IMR-90 (cell line): Measurements from ENCODE around the gene NPAS3. TPM values are rescaled to one million over a fixed set of nuclear protein-coding genes. Genes with fewer than 3 reads are reported as not detected.

Experiments used
- ATAC-seq: fragments of 200-7000 bp; cut with Tn5 transposase; 2 replicates; pipeline ENCODE4 v1.9.1; 2020; ENCODE audit warnings: low read depth, mild to moderate bottlenecking, moderate library complexity
- BruUV-seq: library from RNA; stranded (reverse); fragments of 400-500 nt; replicated peaks from 2 replicates; lab custom pipeline; 2021; lab: Mats Ljungman, UMichigan
- CTCF ChIA-PET: fragments of 300-600 bp; formaldehyde crosslinking; extraction: SDS; loops from one replicate; lab custom pipeline; 2021; ENCODE audit warnings: antibody characterized with exemption; lab: Yijun Ruan, JAX
- POLR2A ChIA-PET: fragments of 300-600 bp; sonication (Branson Sonifier 250); formaldehyde crosslinking; loops from one replicate; lab custom pipeline; 2022; ENCODE audit warnings: antibody characterized with exemption; ENCODE audit not compliant: unreplicated experiment; lab: Charles Lee
- DNase-seq: peaks from one replicate; pipeline ENCODE4 v3.0.0; 2013
- H2AFZ ChIP-seq: replicated peaks from 2 replicates; pipeline ENCODE3; 2013; ENCODE audit warnings: low read length, mild to moderate bottlenecking; ENCODE audit not compliant: poor library complexity
- H2AK5ac ChIP-seq: 2 replicates; pipeline ENCODE4 v1.6.1; 2013; ENCODE audit warnings: low read depth, low read length, inconsistent platforms
- H2AK9ac ChIP-seq: replicated peaks from 2 replicates; pipeline ENCODE3; 2013; ENCODE audit warnings: mild to moderate bottlenecking, low read depth, low read length, moderate library complexity; ENCODE audit not compliant: poor library complexity
- H2BK120ac ChIP-seq: 2 replicates; pipeline ENCODE4 v1.6.1; 2013; ENCODE audit warnings: low read depth, low read length, inconsistent platforms
- H2BK15ac ChIP-seq: 3 replicates; pipeline ENCODE4 v1.6.1; 2013; ENCODE audit warnings: low read depth, low read length, inconsistent platforms
- H2BK20ac ChIP-seq: 2 replicates; pipeline ENCODE4 v1.6.1; 2013; ENCODE audit warnings: low read depth, mild to moderate bottlenecking, inconsistent platforms, low read length, moderate library complexity
- H2BK5ac ChIP-seq: 2 replicates; pipeline ENCODE4 v1.6.1; 2013; ENCODE audit warnings: mild to moderate bottlenecking, low read depth, low read length, inconsistent platforms; ENCODE audit not compliant: poor library complexity, severe bottlenecking
- H3K14ac ChIP-seq: replicated peaks from 2 replicates; pipeline ENCODE4 v1.6.1; 2013; ENCODE audit warnings: low read depth, low read length, inconsistent platforms
- H3K18ac ChIP-seq: 2 replicates; pipeline ENCODE4 v1.6.1; 2013; ENCODE audit warnings: low read depth, low read length, control low read depth
- H3K23ac ChIP-seq: 2 replicates; pipeline ENCODE4 v1.6.1; 2013; ENCODE audit warnings: low read depth, low read length, inconsistent platforms
- H3K27ac ChIP-seq: 2 replicates; pipeline ENCODE4 v1.5.1; 2013; ENCODE audit warnings: mild to moderate bottlenecking, control low read depth, low read length; ENCODE audit not compliant: insufficient read depth
- H3K27me3 ChIP-seq: 2 replicates; pipeline ENCODE4 v1.6.1; 2013; ENCODE audit warnings: low read length; ENCODE audit not compliant: control insufficient read depth, insufficient read depth
- H3K36me3 ChIP-seq: 2 replicates; pipeline ENCODE4 v1.6.1; 2013; ENCODE audit warnings: low read length, mixed read lengths; ENCODE audit not compliant: control insufficient read depth, insufficient read depth
- H3K4ac ChIP-seq: 2 replicates; pipeline ENCODE4 v1.6.1; 2013; ENCODE audit warnings: low read depth, low read length, inconsistent platforms
- H3K4me1 ChIP-seq: 2 replicates; pipeline ENCODE4 v1.6.1; 2013; ENCODE audit warnings: low read length, mixed read lengths; ENCODE audit not compliant: control insufficient read depth, insufficient read depth
- H3K4me2 ChIP-seq: 2 replicates; pipeline ENCODE4 v1.6.1; 2013; ENCODE audit warnings: low read depth, mild to moderate bottlenecking, control low read depth, low read length, moderate library complexity
- H3K4me3 ChIP-seq: 2 replicates; pipeline ENCODE4 v1.5.1; 2013; ENCODE audit warnings: low read depth, mild to moderate bottlenecking, control low read depth, low read length, moderate library complexity; ENCODE audit not compliant: insufficient read depth
- H3K56ac ChIP-seq: 2 replicates; pipeline ENCODE4 v1.6.1; 2013; ENCODE audit warnings: low read length, inconsistent platforms; ENCODE audit not compliant: insufficient read depth; ENCODE audit errors: extremely low read depth
- H3K79me1 ChIP-seq, 2 experiments: 2 replicates each; pipeline ENCODE4 v1.6.1; 2013; ENCODE audit warnings: low read length in 2 of 2, inconsistent platforms in 1 of 2, low read depth in 1 of 2
- H3K9ac ChIP-seq: 2 replicates; pipeline ENCODE4 v1.6.1; 2013; ENCODE audit warnings: low read depth, low read length, control low read depth
- H3K9me1 ChIP-seq: 2 replicates; pipeline ENCODE4 v1.6.1; 2013; ENCODE audit warnings: low read length, inconsistent platforms; ENCODE audit not compliant: insufficient read depth
- H3K9me3 ChIP-seq: 2 replicates; pipeline ENCODE4 v1.6.1; 2013; ENCODE audit warnings: low read length; ENCODE audit not compliant: control insufficient read depth, insufficient read depth
- H4K20me1 ChIP-seq: 2 replicates; pipeline ENCODE4 v1.6.1; 2013; ENCODE audit warnings: low read length, inconsistent platforms; ENCODE audit not compliant: insufficient read depth
- H4K5ac ChIP-seq: 2 replicates; pipeline ENCODE4 v1.6.1; 2013; ENCODE audit warnings: mild to moderate bottlenecking, low read depth, low read length, control low read depth
- H4K8ac ChIP-seq, 2 experiments: 2 replicates each; pipeline ENCODE4 v1.6.1; 2013; ENCODE audit warnings: low read depth in 2 of 2, low read length in 2 of 2, control low read depth in 1 of 2, inconsistent platforms in 1 of 2
- H4K91ac ChIP-seq: 2 replicates; pipeline ENCODE4 v1.6.1; 2013; ENCODE audit warnings: low read depth, low read length, inconsistent platforms; ENCODE audit not compliant: insufficient read depth
- BHLHE40 ChIP-seq: fragments of 150-350 bp; IDR thresholded peaks from 2 replicates; pipeline ENCODE4 v1.6.1; 2016; ENCODE audit warnings: mild to moderate bottlenecking, low read depth, low read length
- CEBPB ChIP-seq: IDR thresholded peaks from 2 replicates; pipeline ENCODE4 v1.6.1; 2012; ENCODE audit warnings: low read depth, low read length, improper control_type of control experiment
- CHD1 ChIP-seq: IDR thresholded peaks from 2 replicates; pipeline ENCODE4 v1.6.1; 2012; ENCODE audit warnings: low read depth, low read length, improper control_type of control experiment
- ELK1 ChIP-seq: fragments of 150-350 bp; IDR thresholded peaks from 2 replicates; pipeline ENCODE4 v1.6.1; 2016; ENCODE audit warnings: low read depth, mild to moderate bottlenecking, low read length, moderate library complexity, borderline replicate concordance
- FOS ChIP-seq: fragments of 150-350 bp; IDR thresholded peaks from 2 replicates; pipeline ENCODE4 v1.6.1; 2016; ENCODE audit warnings: low read depth, low read length
- MAFK ChIP-seq: IDR thresholded peaks from 2 replicates; pipeline ENCODE4 v1.6.1; 2012; ENCODE audit warnings: low read depth, low read length, improper control_type of control experiment
- MAZ ChIP-seq: IDR thresholded peaks from 2 replicates; pipeline ENCODE4 v1.6.1; 2012; ENCODE audit warnings: low read depth, mild to moderate bottlenecking, low read length, improper control_type of control experiment, moderate library complexity, borderline replicate concordance
- MXI1 ChIP-seq: IDR thresholded peaks from 2 replicates; pipeline ENCODE4 v1.6.1; 2012; ENCODE audit warnings: low read depth, mild to moderate bottlenecking, low read length, moderate library complexity, borderline replicate concordance
- NFE2L2 ChIP-seq: fragments of 150-350 bp; IDR thresholded peaks from 2 replicates; pipeline ENCODE4 v1.6.1; 2016; ENCODE audit warnings: low read depth, mild to moderate bottlenecking, low read length
- POLR2A ChIP-seq: IDR thresholded peaks from 2 replicates; pipeline ENCODE4 v1.6.1; 2012; ENCODE audit warnings: mild to moderate bottlenecking, low read depth, low read length
- RAD21 ChIP-seq: IDR thresholded peaks from 2 replicates; pipeline ENCODE4 v1.6.1; 2012; ENCODE audit warnings: low read length, improper control_type of control experiment
- RCOR1 ChIP-seq: IDR thresholded peaks from 2 replicates; pipeline ENCODE4 v1.6.1; 2012; ENCODE audit warnings: mild to moderate bottlenecking, low read length, improper control_type of control experiment; ENCODE audit not compliant: insufficient replicate concordance
- RFX5 ChIP-seq: IDR thresholded peaks from 2 replicates; pipeline ENCODE4 v1.8.0; 2012; ENCODE audit warnings: low read depth, mild to moderate bottlenecking, low read length, moderate library complexity
- SMC3 ChIP-seq: fragments of 150-350 bp; IDR thresholded peaks from 2 replicates; pipeline ENCODE4 v1.6.1; 2016; ENCODE audit warnings: low read depth, mild to moderate bottlenecking, antibody characterized with exemption, low read length, moderate library complexity
- USF2 ChIP-seq: fragments of 150-350 bp; IDR thresholded peaks from 2 replicates; pipeline ENCODE4 v1.6.1; 2017; ENCODE audit warnings: mild to moderate bottlenecking, antibody characterized with exemption, low read length, low read depth
- WGBS, 2 experiments: methylation state at CpG; one replicate each; pipeline versions ENCODE4 v1.1.5 to v1.1.7; 2013; ENCODE audit warnings: missing lambda C conversion rate in 2 of 2; ENCODE audit not compliant: insufficient read length in 1 of 2; ENCODE audit errors: extremely low coverage in 2 of 2; 5-methylcytosine and 5-hydroxymethylcytosine counted together
- dilution Hi-C: fragments of 300-500 bp; cut with HindIII; formaldehyde crosslinking; loops from one replicate; pipeline ENCODE4 v1.14.3; 2018; ENCODE audit warnings: low sequenced_read_pairs; ENCODE audit not compliant: unreplicated experiment
- in situ Hi-C: fragments of 300-500 bp; cut with MboI; formaldehyde crosslinking; loops from 3 replicates; pipeline ENCODE4 v1.14.3; 2019; ENCODE audit warnings: low sequenced_read_pairs, inconsistent platforms, mixed read lengths
- intact Hi-C: fragments of 100-400 bp; cut with micrococcal nuclease; formaldehyde crosslinking; loops from 2 replicates; pipeline ENCODE4 v1.10.0; 2022
- polyA plus RNA-seq, 3 experiments: library from polyadenylated mRNA; depleted of rRNA; stranded (reverse); fragments of >200 nt; gene quantifications; 2 replicates each; pipeline ENCODE4 v1.2.3, GENCODE V29; 2012; ENCODE audit warnings: low replicate concordance in 1 of 3
- total RNA-seq: library from RNA; depleted of rRNA; stranded (reverse); fragments of >200 nt; gene quantifications from 2 replicates; pipeline ENCODE4 v1.2.3, GENCODE V29; 2012
- TF ChIP-seq, protein P1 (sequence below): conservative IDR thresholded peaks from 2 replicates; pipeline ENCODE4 v1.5.1; 2012; ENCODE audit warnings: mild to moderate bottlenecking, low read depth, low read length, improper control_type of control experiment

NPAS3 gene
- total and polyA plus RNA-seq, 2 of the 4 experiments (the other 2 are of a cell fraction) = not detected

DNA sequence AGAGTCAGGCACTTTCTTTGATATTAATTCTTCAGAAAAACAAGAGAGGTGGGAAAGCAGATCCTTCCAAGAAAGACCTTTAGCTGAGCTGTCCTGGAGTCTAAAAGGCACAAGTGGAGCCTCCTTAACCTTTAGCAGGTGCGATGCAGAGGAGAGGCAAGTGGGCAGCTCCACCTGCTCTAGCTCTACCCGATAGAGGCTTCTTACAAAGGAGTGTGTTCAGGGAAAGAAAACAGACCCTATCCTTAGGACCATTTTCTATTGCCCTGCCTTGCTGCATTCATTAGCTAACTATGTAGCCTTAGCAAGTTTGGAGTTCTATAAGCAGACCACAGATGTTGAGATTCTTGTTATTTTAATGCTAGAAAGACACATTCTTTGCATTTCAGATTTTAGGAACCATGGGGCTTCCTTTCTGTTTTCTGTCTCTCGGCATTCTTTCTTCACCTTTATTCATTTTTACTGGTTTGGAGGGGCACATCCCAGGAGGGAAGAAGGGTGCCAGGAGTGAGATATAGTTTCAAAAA lies 797.7 kb downstream of the NPAS3 start:
- CTCF ChIA-PET = no interaction called here
- no peaks in the 10 kb centered on the region for H3K9me3 ChIP-seq

More for the DNA sequence above, 797.7 kb downstream of the NPAS3 start:
- Histone ChIP-seq H2BK5ac (no peak overlapping the region), H3K9me1 (no peaks in the 10 kb centered on the region), H3K14ac (no peak overlapping the region), H3K23ac (no peak overlapping the region), H2AK9ac (no peak overlapping the region), H3K9ac (no peak overlapping the region), H2BK15ac (no peak overlapping the region), H3K36me3 (no peaks in the 10 kb centered on the region), H2AFZ (no peak overlapping the region), H3K18ac (no peak overlapping the region), H3K79me1 (no peaks in the 10 kb centered on the region), H3K4ac (no peak overlapping the region), H2BK120ac (no peak overlapping the region), H2AK5ac (no peak overlapping the region), H3K4me2 (no peak overlapping the region), H3K27me3 (no peaks in the 10 kb centered on the region), H2BK20ac (no peak overlapping the region), H3K4me1 (no peaks in the 10 kb centered on the region), H3K27ac (no peak overlapping the region), H4K91ac (no peak overlapping the region), H3K4me3 (no peak overlapping the region), H4K8ac (no peak overlapping the region), H4K5ac (no peak overlapping the region), H3K56ac (no peak overlapping the region), H4K20me1 (no peaks in the 10 kb centered on the region)
- DNase-seq (no peak), ATAC-seq (no peak)
- BruUV-seq = no TSS peak
- TF ChIP-seq, protein P1, sequence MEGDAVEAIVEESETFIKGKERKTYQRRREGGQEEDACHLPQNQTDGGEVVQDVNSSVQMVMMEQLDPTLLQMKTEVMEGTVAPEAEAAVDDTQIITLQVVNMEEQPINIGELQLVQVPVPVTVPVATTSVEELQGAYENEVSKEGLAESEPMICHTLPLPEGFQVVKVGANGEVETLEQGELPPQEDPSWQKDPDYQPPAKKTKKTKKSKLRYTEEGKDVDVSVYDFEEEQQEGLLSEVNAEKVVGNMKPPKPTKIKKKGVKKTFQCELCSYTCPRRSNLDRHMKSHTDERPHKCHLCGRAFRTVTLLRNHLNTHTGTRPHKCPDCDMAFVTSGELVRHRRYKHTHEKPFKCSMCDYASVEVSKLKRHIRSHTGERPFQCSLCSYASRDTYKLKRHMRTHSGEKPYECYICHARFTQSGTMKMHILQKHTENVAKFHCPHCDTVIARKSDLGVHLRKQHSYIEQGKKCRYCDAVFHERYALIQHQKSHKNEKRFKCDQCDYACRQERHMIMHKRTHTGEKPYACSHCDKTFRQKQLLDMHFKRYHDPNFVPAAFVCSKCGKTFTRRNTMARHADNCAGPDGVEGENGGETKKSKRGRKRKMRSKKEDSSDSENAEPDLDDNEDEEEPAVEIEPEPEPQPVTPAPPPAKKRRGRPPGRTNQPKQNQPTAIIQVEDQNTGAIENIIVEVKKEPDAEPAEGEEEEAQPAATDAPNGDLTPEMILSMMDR = no peak
- TF ChIP-seq CHD1 (no peak), SMC3 (no peak), RFX5 (no peak), ELK1 (no peak), USF2 (no peak), FOS (no peak), RAD21 (no peak), POLR2A (no peak), MXI1 (no peak), BHLHE40 (no peak), RCOR1 (no peak), MAZ (no peak), NFE2L2 (no peak), CEBPB (no peak), MAFK (no peak)
- POLR2A ChIA-PET = no interaction called here
- in situ Hi-C loops (no loop called here), dilution Hi-C loops (no loop called here), intact Hi-C loops (no loop called here)
- WGBS, 2 experiments = no CpG with 5 or more reads among the region's 3 CpGs
